HepG2 (cell line): ENCODE measurements around the gene PBX2. TPM values are rescaled to one million over a fixed set of nuclear protein-coding genes. Genes with fewer than 3 reads are reported as not detected.

Experiments
- AFF4 ChIP-seq: sonication (generic); formaldehyde crosslinking; IDR thresholded peaks from 2 replicates; pipeline ENCODE4 v1.4.0; 2020; ENCODE audit warnings: missing genetic modification reagents
- AHR ChIP-seq: IDR thresholded peaks from 2 replicates; pipeline ENCODE4 v1.6.1; 2018; ENCODE audit warnings: missing genetic modification reagents, missing compliant biosample characterization
- ASH2L ChIP-seq: fragments of 300-600, 200-600 bp; sonication (generic); IDR thresholded peaks from 2 replicates; pipeline ENCODE4 v1.7.0; 2017; ENCODE audit warnings: low read depth, mild to moderate bottlenecking, moderate library complexity, mixed read lengths, low read length; ENCODE audit not compliant: insufficient read length
- FOSL1 ChIP-seq: sonication (generic); formaldehyde crosslinking; IDR thresholded peaks from 2 replicates; pipeline ENCODE4 v1.9.0; 2021; ENCODE audit warnings: missing genetic modification reagents, borderline replicate concordance
- GPN1 ChIP-seq: sonication (generic); formaldehyde crosslinking; IDR thresholded peaks from 2 replicates; pipeline ENCODE4 v1.5.1; 2020; ENCODE audit warnings: missing genetic modification reagents, borderline replicate concordance
- GZF1 ChIP-seq: sonication (generic); formaldehyde crosslinking; IDR thresholded peaks from 2 replicates; pipeline ENCODE4 v1.5.1; 2020; ENCODE audit warnings: mild to moderate bottlenecking, missing genetic modification reagents
- HIC2 ChIP-seq: sonication (generic); formaldehyde crosslinking; IDR thresholded peaks from 2 replicates; pipeline ENCODE4 v1.9.0; 2022; ENCODE audit warnings: low read depth, missing genetic modification reagents
- HNRNPUL1 ChIP-seq: fragments of 200-400 bp; formaldehyde crosslinking; IDR thresholded peaks from 2 replicates; pipeline ENCODE4 v1.6.1; 2017; ENCODE audit warnings: low read depth, mild to moderate bottlenecking, low read length, moderate library complexity
- HOXA7 ChIP-seq: sonication (generic); formaldehyde crosslinking; IDR thresholded peaks from 2 replicates; pipeline ENCODE4 v1.8.1; 2022; ENCODE audit warnings: mild to moderate bottlenecking, missing genetic modification reagents, moderate library complexity
- IRF2 ChIP-seq: IDR thresholded peaks from 2 replicates; pipeline ENCODE4 v1.6.1; 2018; ENCODE audit warnings: missing genetic modification reagents, missing compliant biosample characterization
- JDP2 ChIP-seq: sonication (generic); formaldehyde crosslinking; IDR thresholded peaks from 2 replicates; pipeline ENCODE4 v1.8.1; 2022; ENCODE audit warnings: missing genetic modification reagents, borderline replicate concordance
- MXD4 ChIP-seq: IDR thresholded peaks from 2 replicates; pipeline ENCODE4 v1.6.1; 2016; ENCODE audit warnings: mild to moderate bottlenecking, missing biosample characterization, missing genetic modification reagents
- MZF1 ChIP-seq: sonication (generic); formaldehyde crosslinking; IDR thresholded peaks from 2 replicates; pipeline ENCODE4 v1.8.1; 2023; ENCODE audit warnings: mild to moderate bottlenecking, missing genetic modification reagents, borderline replicate concordance
- NCOA2 ChIP-seq: sonication (generic); formaldehyde crosslinking; IDR thresholded peaks from 2 replicates; pipeline ENCODE4 v1.8.0; 2022; ENCODE audit warnings: inconsistent platforms
- NFYC ChIP-seq: IDR thresholded peaks from 2 replicates; pipeline ENCODE4 v1.6.1; 2016; ENCODE audit warnings: missing genetic modification reagents, missing compliant biosample characterization
- SOX6 ChIP-seq, 2 experiments: fragments of 450-650 bp in 1 of 2; sonication (generic) in 1 of 2; formaldehyde crosslinking in 1 of 2; IDR thresholded peaks; 2 replicates each; pipeline versions ENCODE4 v1.4.0 to v1.6.1; 2017 to 2020; ENCODE audit warnings: antibody characterized with exemption in 1 of 2, mild to moderate bottlenecking in 1 of 2, missing genetic modification reagents in 1 of 2
- TBX2 ChIP-seq: sonication (generic); formaldehyde crosslinking; IDR thresholded peaks from 2 replicates; pipeline ENCODE4 v1.5.0; 2020; ENCODE audit warnings: missing genetic modification reagents, mild to moderate bottlenecking, borderline replicate concordance
- ZBTB7A ChIP-seq: sonication (generic); formaldehyde crosslinking; IDR thresholded peaks from 2 replicates; pipeline ENCODE4 v1.8.0; 2022; ENCODE audit warnings: mild to moderate bottlenecking, missing genetic modification reagents
- ZNF350 ChIP-seq: sonication (generic); formaldehyde crosslinking; IDR thresholded peaks from 2 replicates; pipeline ENCODE4 v1.4.0; 2020; ENCODE audit warnings: mild to moderate bottlenecking, low read depth, missing genetic modification reagents, borderline replicate concordance
- ZNF562 ChIP-seq: sonication (generic); formaldehyde crosslinking; IDR thresholded peaks from 2 replicates; pipeline ENCODE4 v1.8.0; 2022; ENCODE audit warnings: missing genetic modification reagents, borderline replicate concordance
- ZNF563 ChIP-seq: sonication (generic); formaldehyde crosslinking; IDR thresholded peaks from 2 replicates; pipeline ENCODE4 v1.8.0; 2022; ENCODE audit warnings: mild to moderate bottlenecking, moderate library complexity, missing genetic modification reagents
- ZNF891 ChIP-seq: sonication (generic); formaldehyde crosslinking; IDR thresholded peaks from 2 replicates; pipeline ENCODE4 v1.5.0; 2020; ENCODE audit warnings: mild to moderate bottlenecking, missing genetic modification reagents
- polyA plus RNA-seq, 8 experiments: library from polyadenylated mRNA; depleted of rRNA in 3 of 8; stranded (reverse) in 7 of 8; unstranded in 1 of 8; fragments of >200 nt; fragmentation: Illumina TruSeq in 4 of 8; extraction: Trizol in 4 of 8; gene quantifications; 2 replicates each; pipeline versions ENCODE4 v1.2.1 to v1.2.3, GENCODE V29; 2011 to 2016; ENCODE audit warnings: low read depth in 4 of 8, missing spikeins in 1 of 8, mixed read lengths in 1 of 8; ENCODE audit not compliant: insufficient read depth in 1 of 8
- total RNA-seq, 5 experiments: library from RNA; depleted of rRNA; stranded (reverse); fragments of >200 nt; fragmentation: Illumina TruSeq; extraction: Trizol; gene quantifications; 2 replicates each; pipeline ENCODE4 v1.2.3, GENCODE V29; 2016; ENCODE audit warnings: low read depth in 1 of 5
- TF ChIP-seq, protein P1 (sequence below): IDR thresholded peaks from 2 replicates; pipeline ENCODE4 v1.6.1; 2016; ENCODE audit warnings: missing genetic modification reagents, missing compliant biosample characterization

PBX2 gene
- total and polyA plus RNA-seq, 2 of the 13 experiments (the other 11 are each of a cell fraction or from before 2014, with no cell fraction given) = 42.3 to 77.8 TPM

- TF ChIP-seq AFF4 (CRISPR knock-in tag) (no peak), GZF1 (no peak), HIC2 (CRISPR knock-in tag) (no peak), ZNF350 (CRISPR knock-in tag) (no peak), MXD4 (CRISPR knock-in tag) (no peak), ZBTB7A (no peak; the same call in 1 of the 2 replicates), ZNF563 (no peak), HNRNPUL1 (no peak), HOXA7 (no peak), NCOA2 (CRISPR knock-in tag) (no peak), ASH2L (no peak), AHR (CRISPR knock-in tag) (no peak), IRF2 (CRISPR knock-in tag) (no peak), ZNF562 (CRISPR knock-in tag) (no peak), NFYC (CRISPR knock-in tag) (no peak), FOSL1 (CRISPR knock-in tag) (no peak), GPN1 (CRISPR knock-in tag) (no peak), MZF1 (CRISPR knock-in tag) (no peak), SOX6 (IDR thresholded peaks at IDR 0.05) (no peak), SOX6 (CRISPR knock-in tag; IDR thresholded peaks at IDR 0.05) (no peak), JDP2 (CRISPR knock-in tag) (no peak), ZNF891 (CRISPR knock-in tag) (no peak), TBX2 (CRISPR knock-in tag) (no peak)
- TF ChIP-seq, protein P1, sequence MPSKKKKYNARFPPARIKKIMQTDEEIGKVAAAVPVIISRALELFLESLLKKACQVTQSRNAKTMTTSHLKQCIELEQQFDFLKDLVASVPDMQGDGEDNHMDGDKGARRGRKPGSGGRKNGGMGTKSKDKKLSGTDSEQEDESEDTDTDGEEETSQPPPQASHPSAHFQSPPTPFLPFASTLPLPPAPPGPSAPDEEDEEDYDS (CRISPR knock-in tag) = peak; percentile 61; the same call in 1 of the 2 replicates
These were observed 13.4 kb downstream of the PBX2 start (continued) for GRCh38 chr6:32176476-32177182.
